HEK293T (cell line): ENCODE results near the gene PRKCG.

ENCODE experiments used
- CTCF ChIA-PET: fragments of 350-600 bp; formaldehyde crosslinking; extraction: SDS; loops from one replicate; lab custom pipeline; 2021; ENCODE audit warnings: antibody characterized with exemption, inconsistent platforms; lab: Yijun Ruan, JAX
- POLR2A ChIA-PET: fragments of 350-600 bp; formaldehyde crosslinking; extraction: SDS; loops from one replicate; lab custom pipeline; 2020; ENCODE audit warnings: antibody characterized with exemption, inconsistent platforms; lab: Yijun Ruan, JAX
- DNase-seq: peaks from one replicate; pipeline ENCODE4 v3.0.0; 2012; ENCODE audit warnings: mixed read lengths; ENCODE audit errors: extremely low spot score
- ARNT ChIP-seq: fragments of 450-650 bp; IDR thresholded peaks from 2 replicates; pipeline ENCODE4 v1.6.1; 2017; ENCODE audit warnings: mild to moderate bottlenecking
- BHLHE40 ChIP-seq: fragments of 450-650 bp; IDR thresholded peaks from 2 replicates; pipeline ENCODE4 v1.6.1; 2016; ENCODE audit warnings: mild to moderate bottlenecking, moderate library complexity, borderline replicate concordance
- CTBP1 ChIP-seq: fragments of 450-650 bp; IDR thresholded peaks from 2 replicates; pipeline ENCODE4 v1.6.1; 2016; ENCODE audit warnings: borderline replicate concordance
- ELF4 ChIP-seq: fragments of 450-650 bp; IDR thresholded peaks from 2 replicates; pipeline ENCODE4 v1.6.1; 2017; ENCODE audit warnings: antibody characterized with exemption
- FOXA1 ChIP-seq: fragments of 450-650 bp; IDR thresholded peaks from 2 replicates; pipeline ENCODE4 v1.6.1; 2016; ENCODE audit warnings: mild to moderate bottlenecking
- FOXK2 ChIP-seq: fragments of 450-650 bp; IDR thresholded peaks from 2 replicates; pipeline ENCODE4 v1.6.1; 2016; ENCODE audit warnings: mild to moderate bottlenecking
- FOXM1 ChIP-seq: fragments of 450-650 bp; IDR thresholded peaks from 2 replicates; pipeline ENCODE4 v1.6.1; 2017; ENCODE audit warnings: mild to moderate bottlenecking, borderline replicate concordance
- HDGF ChIP-seq: fragments of 450-650 bp; IDR thresholded peaks from 2 replicates; pipeline ENCODE4 v1.6.1; 2017; ENCODE audit warnings: antibody characterized with exemption, borderline replicate concordance
- L3MBTL2 ChIP-seq: fragments of 450-650 bp; conservative IDR thresholded peaks from 2 replicates; pipeline ENCODE4 v1.6.1; 2016; ENCODE audit warnings: mild to moderate bottlenecking
- LEF1 ChIP-seq: fragments of 450-650 bp; IDR thresholded peaks from 2 replicates; pipeline ENCODE4 v1.6.1; 2017; ENCODE audit warnings: mild to moderate bottlenecking, borderline replicate concordance
- NFRKB ChIP-seq: fragments of 450-650 bp; IDR thresholded peaks from 2 replicates; pipeline ENCODE4 v1.6.1; 2016; ENCODE audit warnings: mild to moderate bottlenecking, moderate library complexity
- SP1 ChIP-seq: fragments of 450-650 bp; IDR thresholded peaks from 2 replicates; pipeline ENCODE4 v1.6.1; 2017
- SUZ12 ChIP-seq: fragments of 450-650 bp; IDR thresholded peaks from 2 replicates; pipeline ENCODE4 v1.6.1; 2016; ENCODE audit warnings: mild to moderate bottlenecking
- TARDBP ChIP-seq: fragments of 450-650 bp; IDR thresholded peaks from 2 replicates; pipeline ENCODE4 v1.6.1; 2016
- ZNF384 ChIP-seq: fragments of 450-650 bp; IDR thresholded peaks from 2 replicates; pipeline ENCODE4 v1.6.1; 2016
- TF ChIP-seq, protein P1 (sequence below): fragments of 450-650 bp; IDR thresholded peaks from 2 replicates; pipeline ENCODE4 v1.6.1; 2016

Gene PRKCG

DNA sequence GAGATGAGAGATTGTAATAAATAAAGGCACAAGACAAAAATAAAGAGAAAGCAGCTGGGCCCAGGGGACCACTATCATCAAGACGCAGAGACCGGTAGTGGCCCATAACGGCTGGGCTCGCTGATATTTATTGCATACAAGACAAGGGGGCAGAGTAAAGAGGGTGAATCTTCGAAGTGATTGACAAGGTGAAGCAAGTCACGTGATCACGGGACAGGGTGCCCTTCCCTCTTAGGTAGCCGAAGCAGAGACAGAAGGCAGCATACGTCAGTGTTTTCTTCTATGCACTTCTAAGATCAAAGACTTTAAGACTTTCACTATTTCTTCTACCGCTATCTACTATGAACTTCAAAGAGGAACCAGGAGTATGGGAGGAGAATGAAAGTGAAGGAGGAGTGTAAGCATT, 4.6 kb upstream of the PRKCG start:
- DNase-seq: no peak
- CTCF ChIA-PET: interaction anchor here (0.6 kb wide), 1 partner anchor 65 kb away, joined by 3 read pairs; no protein-coding TSS in a partner anchor
- TF ChIP-seq HDGF: no peak
- no peak for TF ChIP-seq ZNF384
- no peak for TF ChIP-seq ARNT
- TF ChIP-seq FOXK2: no peak
- no peak for TF ChIP-seq LEF1
- no peak for TF ChIP-seq ELF4
- TF ChIP-seq, protein P1, sequence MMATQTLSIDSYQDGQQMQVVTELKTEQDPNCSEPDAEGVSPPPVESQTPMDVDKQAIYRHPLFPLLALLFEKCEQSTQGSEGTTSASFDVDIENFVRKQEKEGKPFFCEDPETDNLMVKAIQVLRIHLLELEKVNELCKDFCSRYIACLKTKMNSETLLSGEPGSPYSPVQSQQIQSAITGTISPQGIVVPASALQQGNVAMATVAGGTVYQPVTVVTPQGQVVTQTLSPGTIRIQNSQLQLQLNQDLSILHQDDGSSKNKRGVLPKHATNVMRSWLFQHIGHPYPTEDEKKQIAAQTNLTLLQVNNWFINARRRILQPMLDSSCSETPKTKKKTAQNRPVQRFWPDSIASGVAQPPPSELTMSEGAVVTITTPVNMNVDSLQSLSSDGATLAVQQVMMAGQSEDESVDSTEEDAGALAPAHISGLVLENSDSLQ: no peak
- no peak for TF ChIP-seq SP1
- no peak for TF ChIP-seq CTBP1
- no peak for TF ChIP-seq BHLHE40
- TF ChIP-seq FOXM1: no peak
- no peak for TF ChIP-seq SUZ12
- no peak for TF ChIP-seq NFRKB
- no peak for TF ChIP-seq TARDBP
- no peak for TF ChIP-seq L3MBTL2
- no peak for TF ChIP-seq FOXA1
- POLR2A ChIA-PET: interaction anchor here (0.6 to 1.3 kb wide), 2 partner anchors 10 to 103 kb away, joined by 3 to 4 read pairs; partner anchors contain the start of gene MYADM

DNA sequence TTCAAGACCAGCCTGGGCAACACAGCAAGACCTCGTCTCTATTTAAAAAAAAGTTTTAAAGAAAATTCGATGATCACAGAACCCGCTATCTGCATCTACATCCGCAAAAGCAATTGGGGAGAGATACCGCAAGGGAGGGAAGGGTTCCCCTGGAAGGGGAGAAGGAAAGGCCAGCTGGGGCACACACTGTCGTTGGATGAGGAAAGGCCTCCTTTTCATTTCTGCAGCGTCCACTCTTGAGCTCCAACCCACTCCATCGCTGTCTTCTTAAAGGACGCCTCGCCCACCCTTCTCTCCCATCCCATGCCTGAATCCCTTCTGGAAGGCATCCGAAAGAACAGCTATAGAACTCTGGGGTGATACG, 3.2 kb upstream of the PRKCG start:
- ChIA-PET CTCF (interaction anchor here (0.7 kb wide), 1 partner anchor 22 kb away, joined by 4 read pairs; no protein-coding TSS in a partner anchor), POLR2A (interaction anchor here (1.0 to 1.6 kb wide), 7 partner anchors 10 to 101 kb away, joined by 3 to 39 read pairs (median 8); partner anchors contain the start of gene MYADM)
- TF ChIP-seq TARDBP (no peak), ZNF384 (no peak)
- no peak for DNase-seq

DNA sequence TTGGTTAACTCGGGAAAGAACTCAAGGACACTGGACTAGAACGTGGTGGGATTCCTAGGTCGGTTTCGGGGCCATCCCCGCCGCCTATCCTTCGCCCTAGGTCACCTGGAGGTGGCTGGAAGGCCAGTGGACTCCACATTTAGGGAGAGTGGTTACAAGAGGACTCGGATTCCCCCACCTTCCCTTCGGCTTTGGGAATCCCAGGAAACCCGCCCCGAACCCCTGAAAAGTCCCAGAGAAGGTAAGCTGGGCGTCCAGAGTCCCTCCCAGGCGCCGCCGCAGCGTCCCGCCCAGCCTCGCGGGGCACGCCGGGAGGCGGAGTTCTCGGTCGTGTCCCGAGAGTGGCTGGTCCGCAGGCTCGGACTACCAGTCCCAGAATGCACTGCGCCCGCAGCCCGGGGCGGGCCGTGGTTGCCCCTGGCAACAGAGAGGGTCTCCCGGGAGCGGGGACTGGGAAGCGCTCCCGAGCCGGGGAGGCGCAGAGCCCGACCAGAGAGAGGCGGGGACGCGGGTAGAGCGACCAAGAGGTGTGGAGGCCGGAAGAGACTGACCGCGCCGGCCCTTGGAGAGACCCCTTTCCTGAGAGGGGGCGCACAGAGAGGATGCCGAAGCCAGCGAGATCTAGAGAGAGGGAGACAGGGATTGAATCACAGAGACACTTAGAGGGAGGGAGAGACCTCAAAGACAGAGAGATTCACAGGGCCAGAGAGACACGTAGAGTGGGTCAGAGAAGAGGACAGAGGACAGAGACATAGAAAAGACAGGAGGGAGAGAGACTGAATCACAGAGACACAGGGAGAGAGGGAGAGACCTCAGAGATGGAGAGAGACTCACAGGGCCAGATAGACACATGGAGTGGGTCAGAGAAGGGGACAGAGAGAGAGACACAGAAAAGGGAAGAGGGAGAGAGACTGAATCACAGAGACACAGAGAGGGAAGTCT, 2.6 kb upstream of the PRKCG start:
- peak; percentile 96 for DNase-seq
- CTCF ChIA-PET: interaction anchor here (0.7 kb wide), 1 partner anchor 23 kb away, joined by 4 read pairs; no protein-coding TSS in a partner anchor
- POLR2A ChIA-PET: interaction anchor here (0.9 to 1.6 kb wide), 8 partner anchors 9 to 101 kb away, joined by 3 to 39 read pairs (median 8); partner anchors contain the start of gene MYADM
- TF ChIP-seq L3MBTL2: peak; percentile 21; the same call in 1 of the 2 replicates
- peak; percentile 30 for TF ChIP-seq ELF4
- TF ChIP-seq SUZ12: peak; percentile 78
- TF ChIP-seq CTBP1: no peak; the same call in 1 of the 2 replicates
- TF ChIP-seq SP1: no peak

DNA sequence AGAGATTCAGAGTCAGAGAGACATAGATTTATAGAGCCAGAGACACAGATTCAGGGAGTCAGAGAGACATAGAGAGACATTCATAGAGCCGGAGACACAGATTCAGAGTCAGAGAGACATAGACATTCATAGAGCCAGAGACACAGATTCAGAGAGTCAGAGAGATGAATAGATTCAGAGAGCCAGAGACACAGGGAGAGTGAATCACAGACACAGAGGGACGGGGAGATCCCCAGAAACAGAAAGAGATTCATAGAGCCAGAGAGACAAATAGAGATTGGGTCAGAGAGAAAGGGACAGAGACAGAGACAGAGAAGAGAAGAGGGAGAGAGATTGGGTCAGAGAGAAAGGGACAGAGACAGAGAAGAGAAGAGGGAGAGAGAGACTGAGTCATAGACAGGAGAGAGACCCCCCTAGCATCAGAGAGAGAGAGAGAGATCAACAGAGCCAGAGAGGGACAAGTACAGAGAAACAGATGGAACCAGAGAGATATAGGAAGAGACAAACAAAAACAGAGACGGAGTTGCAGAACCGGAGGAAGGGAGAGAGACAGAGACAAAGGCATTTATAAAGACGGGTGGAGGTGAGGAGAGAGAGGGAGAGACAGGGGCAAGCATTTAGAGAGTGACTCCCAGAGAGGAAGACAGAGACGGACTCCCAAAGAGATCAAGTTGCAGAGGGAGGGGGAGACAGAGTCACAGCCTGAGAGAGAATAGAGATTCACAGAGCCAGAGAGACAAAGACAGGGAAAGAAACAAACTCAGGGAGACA, 1.1 kb upstream of the PRKCG start:
- ChIA-PET POLR2A (interaction anchor here (2.0 kb wide), 1 partner anchor 8 kb away, joined by 6 read pairs; no protein-coding TSS in a partner anchor), CTCF (no interaction called here)
- DNase-seq: no peak
- TF ChIP-seq, protein P1: no peak
- TF ChIP-seq LEF1: no peak
- no peak for TF ChIP-seq HDGF
- TF ChIP-seq ELF4: no peak
- no peak for TF ChIP-seq BHLHE40
- no peak for TF ChIP-seq FOXA1

DNA sequence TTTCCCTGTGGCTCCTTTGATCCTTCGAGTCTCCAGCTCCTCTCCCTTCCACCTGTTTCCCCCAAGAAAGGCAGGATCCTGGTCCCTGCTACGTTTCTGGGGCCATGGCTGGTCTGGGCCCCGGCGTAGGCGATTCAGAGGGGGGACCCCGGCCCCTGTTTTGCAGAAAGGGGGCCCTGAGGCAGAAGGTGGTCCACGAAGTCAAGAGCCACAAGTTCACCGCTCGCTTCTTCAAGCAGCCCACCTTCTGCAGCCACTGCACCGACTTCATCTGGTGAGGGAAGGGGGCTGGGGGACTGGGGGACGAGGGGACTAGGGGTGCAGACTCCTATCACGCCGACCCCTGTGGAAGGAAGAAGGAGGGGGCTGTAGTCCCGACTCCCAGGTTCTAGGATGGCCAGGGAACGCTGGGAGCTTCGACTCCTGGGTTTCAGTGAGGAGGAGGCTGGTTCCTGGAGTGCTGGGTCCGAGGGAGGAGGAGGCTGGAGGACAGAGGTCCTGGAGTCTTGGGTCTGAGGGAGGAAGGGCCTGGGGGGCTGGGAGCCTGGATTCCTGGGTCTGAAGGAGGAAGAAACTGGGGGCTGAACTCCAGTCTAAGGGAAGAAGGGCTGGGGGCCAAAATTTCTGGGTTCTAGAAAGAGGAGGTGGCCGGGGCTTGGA, 524 bp downstream of the PRKCG start:
- DNase-seq: no peak
- POLR2A ChIA-PET: interaction anchor here (0.6 to 2.0 kb wide), 2 partner anchors 10 to 98 kb away, joined by 3 to 6 read pairs; no protein-coding TSS in a partner anchor
- CTCF ChIA-PET: no interaction called here
- TF ChIP-seq LEF1 (no peak), SP1 (no peak), FOXK2 (no peak), HDGF (no peak), BHLHE40 (no peak), CTBP1 (no peak), L3MBTL2 (no peak), ELF4 (no peak), ZNF384 (no peak), ARNT (no peak), TARDBP (no peak), FOXA1 (no peak), SUZ12 (no peak), NFRKB (no peak), FOXM1 (no peak)
- TF ChIP-seq, protein P1: no peak
